Chondrocyte (in vitro differentiated cells): ENCODE data around the gene HASPIN. TPM values are rescaled to one million over a fixed set of nuclear protein-coding genes. Genes with fewer than 3 reads are reported as not detected.

Experiments
- DNase-seq: peaks from one replicate; pipeline ENCODE4 v3.0.0; 2021; ENCODE audit warnings: mixed read lengths, low spot score
- H3K27ac Mint-ChIP-seq: one replicate; pipeline ENCODE4 v1.8.0; 2021; ENCODE audit warnings: mild to moderate bottlenecking, moderate library complexity, mixed read lengths; ENCODE audit not compliant: unreplicated experiment
- H3K27me3 Mint-ChIP-seq: 2 replicates; pipeline ENCODE4 v1.8.0; 2021; ENCODE audit warnings: low read depth, mixed read lengths
- H3K36me3 Mint-ChIP-seq: 2 replicates; pipeline ENCODE4 v1.8.0; 2021; ENCODE audit warnings: low read depth, mixed read lengths
- H3K4me1 Mint-ChIP-seq: 2 replicates; pipeline ENCODE4 v1.8.0; 2021; ENCODE audit warnings: low read depth, mild to moderate bottlenecking, mixed read lengths
- H3K4me3 Mint-ChIP-seq: one replicate; pipeline ENCODE4 v1.8.0; 2021; ENCODE audit warnings: mild to moderate bottlenecking, moderate library complexity, mixed read lengths; ENCODE audit not compliant: unreplicated experiment
- H3K9me3 Mint-ChIP-seq: 2 replicates; pipeline ENCODE4 v1.8.0; 2021; ENCODE audit warnings: low read depth, mixed read lengths
- total RNA-seq: library from RNA; stranded (reverse); gene quantifications from 3 replicates; pipeline ENCODE4 v1.2.1, GENCODE V29; 2021
- TF ChIP-seq, protein P1 (sequence below): fragments of 200-600 bp; sonication (generic); IDR thresholded peaks from 2 replicates; pipeline ENCODE4 v1.5.0; 2021; ENCODE audit warnings: antibody characterized with exemption, mild to moderate bottlenecking, moderate library complexity

The HASPIN gene
- total RNA-seq, 1 donor from 2014 or later, result 2.2 TPM

DNA sequence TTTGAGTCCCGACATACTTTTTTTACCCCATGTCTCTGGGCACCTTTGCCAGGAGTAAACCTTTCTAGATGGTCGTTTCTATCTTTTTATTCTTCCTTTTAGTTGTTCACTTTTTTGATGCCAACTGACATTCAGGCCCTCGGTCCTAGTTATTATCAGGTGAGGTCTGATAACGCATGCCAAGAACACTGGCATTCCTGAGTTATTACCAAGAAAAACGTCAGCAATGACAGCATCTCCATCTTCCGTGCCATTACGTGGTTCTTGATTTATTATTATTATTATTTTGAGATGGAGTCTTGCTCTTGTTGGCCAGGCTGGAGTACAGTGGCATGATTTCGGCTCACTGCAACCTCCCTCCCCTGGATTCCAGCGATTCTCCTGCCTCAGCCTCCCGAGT is 21.4 kb downstream of the HASPIN start:
- H3K9me3 Mint-ChIP-seq, result no peaks in the 10 kb centered on the region
- no peak overlapping the region for H3K27ac Mint-ChIP-seq
- no peaks in the 10 kb centered on the region for H3K27me3 Mint-ChIP-seq
- no peak overlapping the region for H3K4me3 Mint-ChIP-seq
- no peaks in the 10 kb centered on the region for H3K36me3 Mint-ChIP-seq
- TF ChIP-seq, protein P1, sequence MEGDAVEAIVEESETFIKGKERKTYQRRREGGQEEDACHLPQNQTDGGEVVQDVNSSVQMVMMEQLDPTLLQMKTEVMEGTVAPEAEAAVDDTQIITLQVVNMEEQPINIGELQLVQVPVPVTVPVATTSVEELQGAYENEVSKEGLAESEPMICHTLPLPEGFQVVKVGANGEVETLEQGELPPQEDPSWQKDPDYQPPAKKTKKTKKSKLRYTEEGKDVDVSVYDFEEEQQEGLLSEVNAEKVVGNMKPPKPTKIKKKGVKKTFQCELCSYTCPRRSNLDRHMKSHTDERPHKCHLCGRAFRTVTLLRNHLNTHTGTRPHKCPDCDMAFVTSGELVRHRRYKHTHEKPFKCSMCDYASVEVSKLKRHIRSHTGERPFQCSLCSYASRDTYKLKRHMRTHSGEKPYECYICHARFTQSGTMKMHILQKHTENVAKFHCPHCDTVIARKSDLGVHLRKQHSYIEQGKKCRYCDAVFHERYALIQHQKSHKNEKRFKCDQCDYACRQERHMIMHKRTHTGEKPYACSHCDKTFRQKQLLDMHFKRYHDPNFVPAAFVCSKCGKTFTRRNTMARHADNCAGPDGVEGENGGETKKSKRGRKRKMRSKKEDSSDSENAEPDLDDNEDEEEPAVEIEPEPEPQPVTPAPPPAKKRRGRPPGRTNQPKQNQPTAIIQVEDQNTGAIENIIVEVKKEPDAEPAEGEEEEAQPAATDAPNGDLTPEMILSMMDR, result no peak
- DNase-seq, result no peak
- no peaks in the 10 kb centered on the region for H3K4me1 Mint-ChIP-seq

DNA sequence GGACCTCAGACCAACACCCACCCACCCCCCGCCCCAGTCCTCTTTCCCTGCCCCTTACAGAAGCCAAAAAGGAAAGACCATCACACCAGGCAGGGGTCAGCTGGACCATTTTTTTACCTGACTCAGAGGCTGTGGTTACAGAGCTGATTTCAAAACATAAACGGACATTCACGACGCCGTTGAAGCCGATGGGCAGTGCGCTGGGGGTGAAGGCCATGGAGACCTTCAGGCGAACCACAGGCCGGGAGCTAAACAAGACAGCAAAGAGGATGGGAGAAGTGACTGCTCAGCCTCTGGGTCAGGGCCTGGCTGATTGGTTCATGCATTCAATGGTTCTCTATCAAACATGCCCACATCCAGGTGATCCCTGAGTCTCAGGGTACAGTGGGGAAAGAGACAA is 24.1 kb downstream of the HASPIN start:
- Mint-ChIP-seq H3K9me3 (no peaks in the 10 kb centered on the region), H3K4me3 (no peak overlapping the region), H3K4me1 (no peaks in the 10 kb centered on the region), H3K27ac (no peak overlapping the region), H3K36me3 (no peaks in the 10 kb centered on the region), H3K27me3 (peaks cover 6% of the 10 kb centered on the region)
- TF ChIP-seq, protein P1, result no peak
- DNase-seq, result no peak

DNA sequence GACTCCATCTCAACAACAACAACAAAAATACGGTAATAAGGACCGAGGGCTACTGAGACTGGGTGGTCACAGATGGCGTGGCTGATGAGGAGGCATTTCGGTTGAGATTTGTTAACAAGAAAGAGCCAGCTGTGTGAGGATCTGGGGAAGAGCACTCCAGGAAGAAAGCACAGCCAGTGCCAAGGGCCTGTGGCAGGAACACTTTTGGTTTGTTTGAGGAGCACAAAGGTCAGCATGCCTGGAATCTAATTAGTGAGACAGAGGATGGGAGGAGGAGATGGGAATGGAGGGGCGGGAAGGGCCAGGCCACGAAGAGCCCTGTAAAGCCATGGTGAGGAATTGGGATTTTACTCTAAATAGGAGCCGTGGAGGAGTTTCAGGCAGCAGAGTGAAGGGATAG is 24.9 kb downstream of the HASPIN start:
- Mint-ChIP-seq H3K36me3 (no peaks in the 10 kb centered on the region), H3K9me3 (no peaks in the 10 kb centered on the region), H3K4me3 (no peak overlapping the region), H3K27me3 (peaks cover 10% of the 10 kb centered on the region), H3K4me1 (no peaks in the 10 kb centered on the region), H3K27ac (no peak overlapping the region)
- DNase-seq, result no peak
- TF ChIP-seq, protein P1, result no peak

DNA sequence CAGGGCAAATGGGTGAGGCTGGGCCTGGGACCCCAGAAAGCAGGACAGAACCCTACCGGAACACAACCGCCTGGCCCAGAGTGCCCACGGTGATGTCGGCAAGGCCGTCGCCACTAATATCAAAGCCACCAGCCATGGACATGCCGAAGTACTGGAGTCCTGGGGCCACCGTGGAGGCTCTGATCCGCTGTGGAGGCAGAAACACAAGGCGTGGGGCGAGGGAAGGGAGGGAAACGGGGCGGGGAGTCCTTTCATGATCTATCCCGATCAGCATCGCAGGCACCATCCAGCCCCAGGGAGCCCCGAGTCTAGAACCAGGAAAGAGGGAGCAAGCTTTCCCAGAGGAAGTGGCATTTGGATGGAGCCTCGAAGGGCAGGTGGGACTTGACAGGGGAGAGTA is 26.6 kb downstream of the HASPIN start:
- Mint-ChIP-seq H3K4me3 (no peak overlapping the region), H3K9me3 (no peaks in the 10 kb centered on the region), H3K27me3 (peaks cover 10% of the 10 kb centered on the region), H3K36me3 (no peaks in the 10 kb centered on the region), H3K4me1 (peaks cover 2% of the 10 kb centered on the region), H3K27ac (no peak overlapping the region)
- TF ChIP-seq, protein P1, result no peak
- no peak for DNase-seq

DNA sequence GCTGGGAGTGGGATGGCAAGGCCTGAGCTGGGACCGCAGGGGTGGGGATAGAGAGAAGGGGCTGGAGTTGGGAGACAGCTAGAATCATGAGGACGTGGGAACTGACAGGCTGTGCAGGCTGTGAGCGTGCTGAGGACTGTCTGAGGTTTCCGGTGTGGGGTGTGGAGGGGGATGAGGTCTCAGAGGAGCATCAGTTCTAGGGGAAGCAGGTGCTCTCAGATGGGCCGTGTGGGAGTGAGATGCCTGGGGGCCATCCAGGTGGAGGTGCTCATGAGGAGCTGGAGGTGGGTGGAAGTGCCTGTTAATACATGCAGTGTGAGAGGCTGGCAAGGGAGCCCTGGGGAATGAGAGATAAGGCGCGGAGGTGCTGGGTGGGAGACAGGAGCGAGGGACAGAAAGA is 27.2 kb downstream of the HASPIN start:
- Mint-ChIP-seq H3K27me3 (peaks cover 10% of the 10 kb centered on the region), H3K36me3 (no peaks in the 10 kb centered on the region), H3K4me1 (peaks cover 4% of the 10 kb centered on the region), H3K9me3 (no peaks in the 10 kb centered on the region), H3K4me3 (no peak overlapping the region), H3K27ac (no peak overlapping the region)
- DNase-seq, result no peak
- TF ChIP-seq, protein P1, result no peak
